ENCODE results near the gene ATAD1.

DNA sequence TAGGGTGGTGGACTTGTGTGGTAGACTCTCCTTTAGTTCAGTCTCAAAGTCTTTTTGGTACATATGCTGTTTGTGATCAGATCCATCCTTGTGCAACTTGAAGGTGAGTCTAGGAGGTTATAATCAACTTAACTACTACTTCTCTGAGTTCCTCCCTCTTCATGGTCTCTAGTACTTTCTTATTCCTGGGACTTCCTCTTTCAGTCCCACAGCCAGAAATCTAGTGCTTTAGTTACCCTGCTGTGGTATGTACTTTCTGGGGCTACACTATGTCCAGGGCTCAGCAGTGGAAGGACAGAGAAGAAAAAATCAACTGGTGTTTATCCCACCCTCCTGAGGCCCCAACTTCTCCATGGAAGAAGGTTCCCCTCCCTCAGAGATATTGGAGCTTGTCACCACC lies 19.4 kb upstream of the ATAD1 start:
- TF ChIP-seq, protein P1, sequence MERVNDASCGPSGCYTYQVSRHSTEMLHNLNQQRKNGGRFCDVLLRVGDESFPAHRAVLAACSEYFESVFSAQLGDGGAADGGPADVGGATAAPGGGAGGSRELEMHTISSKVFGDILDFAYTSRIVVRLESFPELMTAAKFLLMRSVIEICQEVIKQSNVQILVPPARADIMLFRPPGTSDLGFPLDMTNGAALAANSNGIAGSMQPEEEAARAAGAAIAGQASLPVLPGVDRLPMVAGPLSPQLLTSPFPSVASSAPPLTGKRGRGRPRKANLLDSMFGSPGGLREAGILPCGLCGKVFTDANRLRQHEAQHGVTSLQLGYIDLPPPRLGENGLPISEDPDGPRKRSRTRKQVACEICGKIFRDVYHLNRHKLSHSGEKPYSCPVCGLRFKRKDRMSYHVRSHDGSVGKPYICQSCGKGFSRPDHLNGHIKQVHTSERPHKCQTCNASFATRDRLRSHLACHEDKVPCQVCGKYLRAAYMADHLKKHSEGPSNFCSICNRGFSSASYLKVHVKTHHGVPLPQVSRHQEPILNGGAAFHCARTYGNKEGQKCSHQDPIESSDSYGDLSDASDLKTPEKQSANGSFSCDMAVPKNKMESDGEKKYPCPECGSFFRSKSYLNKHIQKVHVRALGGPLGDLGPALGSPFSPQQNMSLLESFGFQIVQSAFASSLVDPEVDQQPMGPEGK (CRISPR knock-in tag; IDR thresholded peaks at IDR 0.05; ENCODE audit: borderline replicate concordance), result no peak
- TF ChIP-seq ZFP30 (CRISPR knock-in tag; IDR thresholded peaks at IDR 0.05) (no peak), TSHZ2 (CRISPR knock-in tag; IDR thresholded peaks at IDR 0.05) (no peak), TOX (CRISPR knock-in tag; IDR thresholded peaks at IDR 0.05; ENCODE audit: borderline replicate concordance) (no peak), TCF4 (CRISPR knock-in tag; IDR thresholded peaks at IDR 0.05; ENCODE audit: borderline replicate concordance) (no peak), ZFP3 (CRISPR knock-in tag; IDR thresholded peaks at IDR 0.05) (no peak), ZNF8 (CRISPR knock-in tag; IDR thresholded peaks at IDR 0.05) (no peak), CSDC2 (CRISPR knock-in tag; IDR thresholded peaks at IDR 0.05) (no peak), ZNF565 (CRISPR knock-in tag; conservative IDR thresholded peaks at IDR 0.05; ENCODE audit: low read depth) (no peak), SNAI2 (CRISPR knock-in tag; IDR thresholded peaks at IDR 0.05) (no peak)
- TF ChIP-seq, protein P2, sequence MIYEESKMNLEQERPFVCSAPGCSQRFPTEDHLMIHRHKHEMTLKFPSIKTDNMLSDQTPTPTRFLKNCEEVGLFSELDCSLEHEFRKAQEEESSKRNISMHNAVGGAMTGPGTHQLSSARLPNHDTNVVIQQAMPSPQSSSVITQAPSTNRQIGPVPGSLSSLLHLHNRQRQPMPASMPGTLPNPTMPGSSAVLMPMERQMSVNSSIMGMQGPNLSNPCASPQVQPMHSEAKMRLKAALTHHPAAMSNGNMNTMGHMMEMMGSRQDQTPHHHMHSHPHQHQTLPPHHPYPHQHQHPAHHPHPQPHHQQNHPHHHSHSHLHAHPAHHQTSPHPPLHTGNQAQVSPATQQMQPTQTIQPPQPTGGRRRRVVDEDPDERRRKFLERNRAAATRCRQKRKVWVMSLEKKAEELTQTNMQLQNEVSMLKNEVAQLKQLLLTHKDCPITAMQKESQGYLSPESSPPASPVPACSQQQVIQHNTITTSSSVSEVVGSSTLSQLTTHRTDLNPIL (CRISPR knock-in tag; IDR thresholded peaks at IDR 0.05; ENCODE audit: low read depth), result no peak
- TF ChIP-seq, protein P3, sequence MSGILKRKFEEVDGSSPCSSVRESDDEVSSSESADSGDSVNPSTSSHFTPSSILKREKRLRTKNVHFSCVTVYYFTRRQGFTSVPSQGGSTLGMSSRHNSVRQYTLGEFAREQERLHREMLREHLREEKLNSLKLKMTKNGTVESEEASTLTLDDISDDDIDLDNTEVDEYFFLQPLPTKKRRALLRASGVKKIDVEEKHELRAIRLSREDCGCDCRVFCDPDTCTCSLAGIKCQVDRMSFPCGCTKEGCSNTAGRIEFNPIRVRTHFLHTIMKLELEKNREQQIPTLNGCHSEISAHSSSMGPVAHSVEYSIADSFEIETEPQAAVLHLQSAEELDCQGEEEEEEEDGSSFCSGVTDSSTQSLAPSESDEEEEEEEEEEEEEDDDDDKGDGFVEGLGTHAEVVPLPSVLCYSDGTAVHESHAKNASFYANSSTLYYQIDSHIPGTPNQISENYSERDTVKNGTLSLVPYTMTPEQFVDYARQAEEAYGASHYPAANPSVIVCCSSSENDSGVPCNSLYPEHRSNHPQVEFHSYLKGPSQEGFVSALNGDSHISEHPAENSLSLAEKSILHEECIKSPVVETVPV (CRISPR knock-in tag; IDR thresholded peaks at IDR 0.05), result no peak

Measured in SK-N-SH treated with all-trans-retinoic acid at 6 μM for 48 hours (cell line).